K562 (cell line): ENCODE data around the gene LRRC75A. TPM values are rescaled to one million over a fixed set of nuclear protein-coding genes. Genes with fewer than 3 reads are reported as not detected.

Experiments
- ATAC-seq: fragments of 200-7000 bp; cut with Tn5 transposase; 3 replicates; pipeline ENCODE4 v1.9.1; 2020; ENCODE audit warnings: moderate library complexity
- BruUV-seq: library from RNA; stranded (reverse); fragments of 400-500 nt; replicated peaks from 2 replicates; lab custom pipeline; 2021; lab: Mats Ljungman, UMichigan
- CTCF ChIA-PET: fragments of 300-600 bp; formaldehyde crosslinking; extraction: SDS; loops from one replicate; lab custom pipeline; 2021; ENCODE audit warnings: low intra/inter-chr PET ratio; lab: Yijun Ruan, JAX
- POLR2A ChIA-PET: fragments of 300-600, 350-650 bp; sonication (Branson Sonifier 250); formaldehyde crosslinking; extraction: SDS; loops from one replicate; lab custom pipeline; 2021; ENCODE audit warnings: antibody characterized with exemption, inconsistent platforms; lab: Yijun Ruan, JAX
- DNase-seq, 4 experiments: peaks; one replicate each; pipeline versions ENCODE4 v3.0.0 to v3.0.0-alpha.2; 2011 to 2018; ENCODE audit warnings: low spot score in 3 of 4, mixed read lengths in 3 of 4; ENCODE audit errors: extremely low read depth in 1 of 4
- FAIRE-seq: peaks from 2 replicates; lab custom pipeline; 2011; peaks lifted over from hg19 to GRCh38; lab: Jason Lieb, UNC
- H2AFZ ChIP-seq: 2 replicates; pipeline ENCODE4 v1.6.0; 2011; ENCODE audit warnings: low read depth, low read length, control low read depth, inconsistent platforms
- H3K27ac ChIP-seq: fragments of 200-600 bp; 3 replicates; pipeline ENCODE4 v1.8.0; 2011; ENCODE audit warnings: low read depth, mild to moderate bottlenecking, control low read depth, inconsistent platforms, low read length, moderate library complexity, mixed read lengths; ENCODE audit errors: extremely low read depth
- H3K27me3 ChIP-seq, 2 experiments: fragments of 300-600 bp in 1 of 2; 2 replicates in 1 of 2; 3 replicates in 1 of 2; pipeline versions ENCODE4 v1.6.0 to v1.8.0; 2011; ENCODE audit warnings: inconsistent platforms in 2 of 2, low read length in 2 of 2, mild to moderate bottlenecking in 1 of 2, mixed read lengths in 1 of 2, moderate library complexity in 1 of 2; ENCODE audit not compliant: control insufficient read depth in 2 of 2, insufficient read depth in 2 of 2
- H3K36me3 ChIP-seq: fragments of 300-600 bp; 3 replicates; pipeline ENCODE4 v1.8.0; 2011; ENCODE audit warnings: mild to moderate bottlenecking, low read length, inconsistent platforms; ENCODE audit not compliant: control insufficient read depth, insufficient read depth
- H3K4me1 ChIP-seq, 2 experiments: fragments of 200-600 bp in 1 of 2; replicated peaks in 1 of 2; 2 replicates in 1 of 2; 3 replicates in 1 of 2; pipeline versions ENCODE4 v1.5.1 to v1.8.0; 2011; ENCODE audit warnings: inconsistent platforms in 2 of 2, low read length in 2 of 2, mild to moderate bottlenecking in 1 of 2, mixed read lengths in 1 of 2, moderate library complexity in 1 of 2; ENCODE audit not compliant: control insufficient read depth in 2 of 2, insufficient read depth in 2 of 2
- H3K4me2 ChIP-seq: 2 replicates; pipeline ENCODE4 v1.6.1; 2011; ENCODE audit warnings: low read length, control low read depth, inconsistent platforms, mixed read lengths; ENCODE audit not compliant: insufficient read depth
- H3K4me3 ChIP-seq: fragments of 200-600 bp; sonication (generic), shearing (Covaris generic); 2 replicates; pipeline ENCODE4 v1.5.1; 2016; ENCODE audit warnings: control low read depth, inconsistent platforms
- H3K79me2 ChIP-seq: fragments of 200-600 bp; 3 replicates; pipeline ENCODE4 v1.8.0; 2011; ENCODE audit warnings: low read length, inconsistent platforms; ENCODE audit not compliant: control insufficient read depth, insufficient read depth
- H3K9ac ChIP-seq, 2 experiments: 2 replicates each; pipeline versions ENCODE4 v1.6.0 to v1.6.1; 2011; ENCODE audit warnings: low read depth in 2 of 2, low read length in 2 of 2, control low read depth in 1 of 2, inconsistent platforms in 1 of 2, mild to moderate bottlenecking in 1 of 2, mixed read lengths in 1 of 2; ENCODE audit not compliant: insufficient read depth in 1 of 2
- H3K9me1 ChIP-seq: one replicate; pipeline ENCODE4 v1.6.0; 2011; ENCODE audit warnings: inconsistent platforms, mild to moderate bottlenecking, low read length, moderate library complexity; ENCODE audit not compliant: control insufficient read depth, insufficient read depth
- H3K9me3 ChIP-seq: replicated peaks from 2 replicates; pipeline ENCODE4 v1.5.1; 2011; ENCODE audit warnings: low read depth, low read length, inconsistent platforms; ENCODE audit not compliant: control insufficient read depth, insufficient read depth
- H4K20me1 ChIP-seq: replicated peaks from 2 replicates; pipeline ENCODE4 v1.6.1; 2011; ENCODE audit warnings: low read length, inconsistent platforms, mixed read lengths; ENCODE audit not compliant: control insufficient read depth, insufficient read depth
- CEBPG ChIP-seq, 3 experiments: fragments of 200-800 bp in 1 of 3; sonication (Bioruptor generic) in 1 of 3; sonication (generic) in 1 of 3; formaldehyde crosslinking in 1 of 3; IDR thresholded peaks in 2 of 3; conservative IDR thresholded peaks in 1 of 3; 2 replicates each; pipeline versions ENCODE4 v1.6.1 to v1.8.0; 2016 to 2022; ENCODE audit warnings: missing compliant biosample characterization in 2 of 3, missing genetic modification characterization in 2 of 3, mild to moderate bottlenecking in 1 of 3, missing genetic modification reagents in 1 of 3
- LARP7 ChIP-seq: fragments of 450-650 bp; IDR thresholded peaks from 2 replicates; pipeline ENCODE4 v1.6.1; 2016
- SUPT5H ChIP-seq: fragments of 450-650 bp; IDR thresholded peaks from 2 replicates; pipeline ENCODE4 v1.6.1; 2016
- TAF7 ChIP-seq: fragments of 450-650 bp; IDR thresholded peaks from 2 replicates; pipeline ENCODE4 v1.6.1; 2016; ENCODE audit warnings: missing genetic modification characterization, missing compliant biosample characterization
- ZBTB33 ChIP-seq: sonication (generic); formaldehyde crosslinking; IDR thresholded peaks from 2 replicates; pipeline ENCODE4 v1.8.1; 2023; ENCODE audit warnings: mild to moderate bottlenecking, missing genetic modification reagents
- ZNF3 ChIP-seq: fragments of 250-450 bp; sonication (Bioruptor Pico); IDR thresholded peaks from 2 replicates; pipeline ENCODE4 v1.5.0; 2021; ENCODE audit warnings: mild to moderate bottlenecking, moderate library complexity
- ZNF639 ChIP-seq, 2 experiments: fragments of 200-800 bp in 1 of 2; sonication (Bioruptor generic) in 1 of 2; sonication (generic) in 1 of 2; formaldehyde crosslinking in 1 of 2; IDR thresholded peaks in 1 of 2; conservative IDR thresholded peaks in 1 of 2; 2 replicates each; pipeline versions ENCODE4 v1.5.0 to v1.6.1; 2016 to 2020; ENCODE audit warnings: missing compliant biosample characterization in 1 of 2, missing genetic modification characterization in 1 of 2, missing genetic modification reagents in 1 of 2
- WGBS: fragments of 100-300 bp; shearing (Covaris generic); methylation state at CpG from one replicate; pipeline ENCODE4 v1.1.6; 2016; ENCODE audit warnings: low coverage, mixed read lengths; ENCODE audit not compliant: insufficient coverage; ENCODE audit errors: missing lambda C conversion rate; 5-methylcytosine and 5-hydroxymethylcytosine counted together
- in situ Hi-C: fragments of 300-500 bp; cut with MboI; formaldehyde crosslinking; loops from 4 replicates; pipeline ENCODE4 v1.15.0; 2018; ENCODE audit warnings: inconsistent platforms, mixed read lengths
- intact Hi-C: fragments of 100-400 bp; cut with micrococcal nuclease; formaldehyde crosslinking; loops from 2 replicates; pipeline ENCODE4 v1.14.2; 2022
- polyA plus RNA-seq, 8 experiments: library from polyadenylated mRNA; depleted of rRNA in 4 of 8; stranded (reverse) in 5 of 8; unstranded in 3 of 8; fragments of >200 nt; fragmentation: Nextera tagmentation in 2 of 8; fragmentation: Illumina TruSeq in 1 of 8; extraction: Ambion mirVana in 2 of 8; extraction: Trizol in 1 of 8; gene quantifications; 2 replicates each; pipeline versions ENCODE4 v1.2.1 to v1.2.3, GENCODE V29; 2011 to 2014; ENCODE audit warnings: inconsistent platforms in 1 of 8, missing spikeins in 1 of 8
- total RNA-seq, 7 experiments: library from RNA; depleted of rRNA in 6 of 7; stranded (reverse); fragments of >200 nt in 6 of 7; fragmentation: Illumina TruSeq in 2 of 7; extraction: Trizol in 2 of 7; gene quantifications; 2 replicates each; pipeline versions ENCODE4 v1.2.1 to v1.2.3, GENCODE V29; 2011 to 2021; ENCODE audit warnings: low replicate concordance in 1 of 7

LRRC75A gene
- total and polyA plus RNA-seq, 9 of the 15 experiments (the other 6 are each of a cell fraction or from before 2014, with no cell fraction given), result 0.04 to 0.34 (median 0.08) TPM; not detected in 5

DNA sequence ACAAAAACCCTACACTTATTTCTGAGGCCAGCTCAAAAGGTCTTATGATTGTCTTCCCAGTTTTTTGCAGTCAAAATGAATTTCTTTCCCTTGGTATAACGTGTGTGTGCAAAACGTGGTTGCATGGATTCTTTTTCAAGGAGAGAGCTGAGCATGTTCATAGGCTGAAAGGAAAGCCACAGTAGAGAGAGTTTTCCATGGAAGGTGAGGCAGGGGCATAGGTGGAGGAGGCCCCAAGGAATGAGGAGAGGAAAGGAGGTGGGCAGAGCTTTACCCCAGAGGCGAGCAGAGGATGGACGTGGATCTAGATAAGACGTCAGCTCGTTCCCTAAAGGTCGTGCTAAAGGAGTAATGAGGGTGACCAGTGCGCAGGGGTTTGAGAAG, 53.8 kb downstream of the LRRC75A start:
- 4% methylated on average over 8 of the region's 8 CpGs for WGBS
- Histone ChIP-seq H3K9me3 (no peaks in the 10 kb centered on the region), H3K9me1 (peaks cover 6% of the 10 kb centered on the region), H3K36me3 (peaks cover 39% of the 10 kb centered on the region), H3K27me3 (no peaks in the 10 kb centered on the region), H3K4me3 (peak overlapping the region; percentile 99), H3K4me2 (peak overlapping the region; percentile 99), H3K4me1 (peaks cover 21 to 29% of the 10 kb centered on the region in 2 experiments), H2AFZ (peak overlapping the region; percentile 82), H3K27ac (peak overlapping the region; percentile 98), H3K9ac (peak overlapping the region; percentile 28 to 76; a peak in 3 of 4 replicates), H4K20me1 (peaks cover 28% of the 10 kb centered on the region), H3K79me2 (peaks cover 49% of the 10 kb centered on the region)
- intact Hi-C loops, result loop anchor here (2.0 kb wide), 1 partner anchor 57 kb away; the partner anchor contains the start of gene UBB
- DNase-seq (no peak), ATAC-seq (peak; percentile 2), FAIRE-seq (no peak)
- ChIA-PET CTCF (no interaction called here), POLR2A (interaction anchor here (0.6 to 5.5 kb wide), 22 partner anchors 9 to 226 kb away, joined by 3 to 39 read pairs (median 4); partner anchors contain the start of genes NCOR1, TRPV2 and UBB)
- in situ Hi-C loops, result no loop called here
- BruUV-seq, result TSS peak; percentile 96
- TF ChIP-seq TAF7 (tag) (peak; percentile 20; the same call in 1 of the 2 replicates), ZNF639 (CRISPR knock-in tag; conservative IDR thresholded peaks at IDR 0.05 in 1 of 2, IDR thresholded peaks at IDR 0.05 in 1 of 2) (no peak), ZNF3 (0 out of 2 replicates have a peak, but pooled peaks have one; percentile 6), LARP7 (no peak), CEBPG (CRISPR knock-in tag; IDR thresholded peaks at IDR 0.05) (no peak), CEBPG (tag; conservative IDR thresholded peaks at IDR 0.05 in 1 of 2, IDR thresholded peaks at IDR 0.05 in 1 of 2) (peak in 1 of 2 experiments; percentile 49; a peak in 1 of 4 replicates), SUPT5H (peak; percentile 20), ZBTB33 (peak; percentile 29; the same call in 1 of the 2 replicates)
